Right hindlimb (tissue), 1 donor: ENCODE results near the gene YJEFN3.

Experiments used
- DNase-seq: peaks from one replicate; pipeline ENCODE4 v3.0.0-alpha.2; 2018

Gene YJEFN3

DNA sequence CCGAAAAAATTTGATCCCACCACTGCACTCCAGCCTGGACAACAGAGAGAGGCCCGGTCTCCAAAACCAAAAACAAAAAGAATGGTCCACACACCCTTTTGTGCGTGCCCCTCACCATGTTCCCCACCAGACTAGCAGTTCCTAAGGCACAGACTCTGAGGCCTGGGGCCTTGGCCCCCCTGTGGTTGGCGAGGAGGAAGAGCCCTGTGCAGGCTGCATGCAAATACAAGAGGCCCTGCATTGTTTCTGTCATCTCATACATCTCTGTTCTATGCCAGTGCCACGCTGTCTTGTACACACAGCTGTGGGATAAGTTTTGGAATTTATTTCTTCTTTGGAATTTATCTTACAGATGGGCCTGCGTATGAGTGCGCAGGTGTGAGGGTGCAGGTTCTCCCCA lies 4.7 kb upstream of the YJEFN3 start:
- DNase-seq, result no peak

DNA sequence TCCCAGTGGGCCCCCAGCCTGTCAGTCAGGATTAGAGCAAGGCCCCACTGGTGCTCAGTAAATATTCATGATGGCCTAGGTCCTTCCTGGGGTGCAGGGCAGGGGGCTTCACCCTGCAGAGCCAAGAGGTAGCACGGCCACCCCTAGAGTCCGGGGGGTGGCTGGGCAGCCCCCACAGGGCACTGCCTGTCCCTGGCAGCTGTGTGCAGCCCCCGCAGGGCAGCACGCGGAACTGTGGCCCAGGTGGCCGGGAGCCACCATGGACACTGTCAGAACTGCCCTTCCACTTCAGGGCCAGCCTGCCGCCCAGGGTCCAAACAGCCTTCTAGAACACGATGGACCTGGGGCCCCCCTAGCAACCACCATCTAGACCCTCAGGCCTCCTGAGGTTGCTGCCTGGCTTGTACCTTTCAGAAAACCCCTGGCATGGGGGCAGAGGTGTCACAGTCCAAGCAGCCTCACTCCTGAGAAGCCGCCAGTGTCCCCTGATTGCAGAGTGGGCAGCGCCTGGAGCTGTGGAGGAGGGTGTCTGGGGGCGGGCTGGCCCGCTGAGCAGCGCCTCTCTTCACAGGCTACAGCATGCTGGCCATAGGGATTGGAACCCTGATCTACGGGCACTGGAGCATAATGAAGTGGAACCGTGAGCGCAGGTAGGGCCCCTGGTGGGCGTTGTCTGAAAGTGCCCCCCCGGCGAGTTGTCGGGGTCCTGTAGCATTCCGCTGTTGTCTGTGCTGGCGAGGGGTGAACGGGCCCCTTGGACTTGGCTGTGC lies 2.9 kb upstream of the YJEFN3 start:
- DNase-seq, result peak; percentile 19

DNA sequence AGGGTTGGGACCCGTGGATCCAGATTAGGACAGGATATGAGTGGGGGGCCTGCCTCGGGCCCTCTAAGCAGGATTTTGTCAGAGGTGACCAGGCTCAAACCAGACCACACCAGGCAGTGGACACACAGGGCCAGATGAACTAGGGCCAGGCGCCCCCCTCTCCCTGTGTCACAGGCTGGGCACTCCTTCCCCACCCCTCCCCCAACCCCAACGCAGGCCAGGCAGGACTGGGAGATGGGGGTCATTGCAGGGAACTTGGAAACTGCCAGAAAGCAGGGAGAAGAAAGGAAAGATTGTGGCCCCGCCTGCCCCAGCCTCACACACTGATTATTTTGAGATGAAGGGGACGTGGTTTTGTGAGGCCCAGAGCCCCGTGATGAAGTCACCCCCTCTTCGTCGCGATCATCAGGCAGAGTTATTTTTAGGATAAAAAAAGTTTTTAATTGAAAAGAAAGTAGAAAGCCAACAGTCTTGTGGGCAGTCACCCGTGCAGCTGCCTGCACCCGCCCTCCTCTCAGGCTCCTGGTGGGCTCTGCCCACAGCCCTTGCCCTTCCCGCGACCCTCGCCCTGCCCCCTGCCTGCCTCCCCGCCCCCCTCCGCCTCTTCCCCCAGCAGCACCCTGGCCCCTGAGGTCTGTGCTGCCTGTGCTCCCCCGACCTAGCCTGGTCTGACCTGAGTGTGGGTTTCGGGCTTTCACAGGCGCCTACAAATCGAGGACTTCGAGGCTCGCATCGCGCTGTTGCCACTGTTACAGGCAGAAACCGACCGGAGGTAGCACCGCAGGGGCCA lies 1.9 kb upstream of the YJEFN3 start:
- DNase-seq, result peak; percentile 20

DNA sequence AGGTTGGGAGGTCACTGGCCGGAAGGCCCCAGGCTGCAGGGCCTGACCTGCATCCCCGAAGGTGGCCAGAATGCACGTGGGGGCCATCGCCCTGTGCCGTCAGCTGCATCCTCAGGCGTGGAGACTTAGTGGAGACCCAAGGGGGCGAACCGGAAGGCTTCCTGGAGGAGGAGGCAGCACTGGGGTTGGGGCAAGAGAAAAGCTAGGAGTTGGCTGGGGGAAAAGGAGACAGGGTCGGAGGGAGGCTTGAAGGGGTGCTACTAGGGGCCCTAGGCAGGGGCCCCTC lies 1.4 kb upstream of the YJEFN3 start:
- no peak for DNase-seq

DNA sequence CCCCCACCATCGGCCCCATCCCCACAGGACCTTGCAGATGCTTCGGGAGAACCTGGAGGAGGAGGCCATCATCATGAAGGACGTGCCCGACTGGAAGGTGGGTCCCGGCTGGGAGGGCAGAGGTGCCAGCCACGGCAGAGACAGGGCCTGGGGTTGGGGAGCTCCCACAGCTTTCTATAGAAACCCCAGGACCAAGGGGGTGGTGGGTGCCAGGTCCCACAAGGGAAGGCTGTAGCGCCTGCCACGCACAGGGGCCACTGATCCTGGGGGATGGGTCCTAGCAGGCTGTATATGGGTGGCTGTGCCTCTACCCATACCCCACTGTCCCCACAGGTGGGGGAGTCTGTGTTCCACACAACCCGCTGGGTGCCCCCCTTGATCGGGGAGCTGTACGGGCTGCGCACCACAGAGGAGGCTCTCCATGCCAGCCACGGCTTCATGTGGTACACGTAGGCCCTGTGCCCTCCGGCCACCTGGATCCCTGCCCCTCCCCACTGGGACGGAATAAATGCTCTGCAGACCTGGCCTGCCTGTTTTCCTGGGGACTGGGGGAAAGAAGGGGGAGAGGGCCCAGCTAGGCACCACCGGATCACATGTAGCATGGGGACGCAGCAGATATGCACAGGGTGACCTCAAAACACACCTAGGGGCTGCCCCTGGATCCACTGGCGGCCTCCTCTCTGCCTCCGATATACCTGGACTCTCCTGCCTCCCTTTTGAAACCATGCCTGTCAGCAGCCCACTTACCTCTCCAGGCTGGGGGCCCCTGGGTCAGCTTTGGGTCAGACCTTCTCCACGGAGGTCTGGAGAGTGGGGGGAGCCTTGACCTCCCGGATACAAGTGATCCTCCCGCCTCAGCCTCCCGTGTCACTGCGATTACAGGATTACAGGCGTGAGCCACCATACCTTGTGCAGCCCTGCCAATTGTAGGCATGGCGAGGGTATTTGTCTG lies 761 bp upstream of the YJEFN3 start:
- DNase-seq, result peak; percentile 19

DNA sequence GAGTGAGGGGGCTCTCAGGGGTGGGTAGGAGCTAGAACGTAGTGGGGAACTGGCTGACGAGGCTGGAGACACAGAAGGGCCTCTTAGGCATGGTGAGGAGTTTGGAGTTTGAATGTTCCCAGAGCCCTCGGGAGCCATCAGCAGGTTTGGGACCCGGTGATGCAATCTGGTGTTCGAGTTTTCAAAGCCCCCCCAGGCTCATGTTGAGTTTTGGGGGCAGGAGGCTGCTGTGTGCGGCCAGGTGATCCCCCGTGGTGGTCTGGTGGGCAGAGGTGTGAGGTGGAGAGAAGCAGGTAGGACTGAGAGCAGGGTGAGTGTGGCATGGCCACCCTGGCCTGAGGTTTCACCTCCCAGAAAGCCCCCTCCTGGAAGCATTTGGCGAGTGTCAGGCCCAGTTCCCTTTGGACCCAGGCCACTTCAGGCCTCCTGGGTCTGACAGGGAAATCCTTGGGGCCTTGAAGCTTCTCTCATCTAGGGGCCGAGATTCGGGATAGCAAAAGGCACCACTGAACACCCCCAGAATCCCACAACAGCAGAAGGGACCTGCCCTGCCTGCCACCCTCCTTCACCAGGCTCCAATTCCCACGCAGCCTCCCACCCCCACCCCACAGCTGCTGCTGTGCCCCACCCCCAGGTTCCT lies 1.2 kb downstream of the YJEFN3 start:
- DNase-seq, result peak; percentile 23

DNA sequence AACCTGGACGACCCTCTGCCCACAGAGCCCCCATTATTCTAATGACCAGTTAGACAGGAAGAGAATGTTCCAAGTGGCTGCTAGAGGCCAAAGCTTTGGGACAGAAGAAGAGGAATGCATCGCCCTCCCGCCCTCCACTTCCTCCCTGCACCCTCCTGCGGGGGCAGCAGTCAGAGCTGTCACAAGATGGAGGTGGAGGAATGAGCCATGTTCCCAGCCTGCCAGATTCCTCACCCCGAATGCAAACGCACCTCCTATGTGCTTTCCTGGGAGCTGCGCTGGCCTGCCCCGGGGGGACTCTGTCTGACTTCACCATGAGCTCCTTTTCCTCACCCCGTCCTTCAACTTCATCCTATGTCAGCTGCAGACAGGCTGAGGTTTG lies 1.7 kb downstream of the YJEFN3 start:
- peak; percentile 29 for DNase-seq

DNA sequence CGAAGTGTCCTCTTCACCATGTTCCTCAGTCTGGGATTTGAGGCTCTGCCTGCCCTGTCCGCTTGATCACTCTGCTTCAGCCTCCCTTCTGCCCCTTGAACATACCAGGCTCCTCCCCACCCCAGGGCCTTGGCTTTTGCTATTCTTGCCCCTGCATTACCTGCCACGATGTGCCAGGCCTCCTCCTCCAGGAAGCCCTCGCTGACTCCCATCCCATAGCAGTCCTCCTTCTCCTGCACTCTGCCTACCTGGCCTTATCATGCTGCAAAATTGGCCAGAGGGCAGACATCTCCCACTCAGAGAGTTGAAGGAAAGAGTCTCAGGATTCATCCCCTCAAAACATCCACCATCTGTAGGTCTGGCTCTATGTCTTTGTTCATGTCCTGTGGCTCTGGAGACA lies 2.2 kb downstream of the YJEFN3 start:
- DNase-seq, result no peak

DNA sequence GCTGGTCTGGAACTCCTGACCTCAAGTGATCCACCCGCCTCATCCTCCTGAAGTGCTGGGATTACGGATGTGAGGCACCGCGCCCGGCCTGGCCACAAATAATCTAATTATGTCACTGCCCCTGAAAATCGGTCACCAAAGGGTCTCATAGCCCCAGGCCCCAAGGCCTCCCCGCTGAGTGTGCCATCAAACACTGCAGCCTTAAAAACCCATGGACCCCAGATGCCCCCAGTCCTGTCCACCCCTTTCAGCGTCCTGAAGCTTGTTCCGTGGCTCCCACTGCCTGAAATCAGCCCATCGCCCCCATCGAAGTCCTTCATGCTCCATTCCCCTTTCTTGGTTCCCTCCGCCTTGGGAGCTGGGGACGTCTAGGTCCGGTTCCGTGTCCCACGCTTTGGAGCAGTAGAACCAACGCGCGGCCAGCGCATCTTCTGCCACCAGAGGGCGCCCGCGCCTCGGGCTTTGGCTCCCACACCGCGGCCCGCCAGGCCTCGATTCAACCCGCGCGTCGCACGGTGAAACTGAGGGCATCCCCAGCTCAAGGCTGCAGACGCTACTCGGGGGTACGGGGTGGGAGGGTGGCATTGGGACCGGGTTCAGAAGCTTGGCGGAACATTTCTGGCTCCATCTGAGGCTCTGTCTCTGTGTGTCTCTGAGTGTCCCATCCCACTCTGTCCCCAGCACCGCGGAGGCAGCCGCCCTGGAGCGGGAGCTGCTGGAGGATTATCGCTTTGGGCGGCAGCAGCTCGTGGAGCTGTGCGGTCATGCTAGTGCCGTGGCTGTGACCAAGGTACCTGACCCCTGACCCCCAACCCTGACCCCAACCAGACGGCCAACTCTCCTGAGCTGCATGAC lies 3.5 kb downstream of the YJEFN3 start:
- peak; percentile 83 for DNase-seq

DNA sequence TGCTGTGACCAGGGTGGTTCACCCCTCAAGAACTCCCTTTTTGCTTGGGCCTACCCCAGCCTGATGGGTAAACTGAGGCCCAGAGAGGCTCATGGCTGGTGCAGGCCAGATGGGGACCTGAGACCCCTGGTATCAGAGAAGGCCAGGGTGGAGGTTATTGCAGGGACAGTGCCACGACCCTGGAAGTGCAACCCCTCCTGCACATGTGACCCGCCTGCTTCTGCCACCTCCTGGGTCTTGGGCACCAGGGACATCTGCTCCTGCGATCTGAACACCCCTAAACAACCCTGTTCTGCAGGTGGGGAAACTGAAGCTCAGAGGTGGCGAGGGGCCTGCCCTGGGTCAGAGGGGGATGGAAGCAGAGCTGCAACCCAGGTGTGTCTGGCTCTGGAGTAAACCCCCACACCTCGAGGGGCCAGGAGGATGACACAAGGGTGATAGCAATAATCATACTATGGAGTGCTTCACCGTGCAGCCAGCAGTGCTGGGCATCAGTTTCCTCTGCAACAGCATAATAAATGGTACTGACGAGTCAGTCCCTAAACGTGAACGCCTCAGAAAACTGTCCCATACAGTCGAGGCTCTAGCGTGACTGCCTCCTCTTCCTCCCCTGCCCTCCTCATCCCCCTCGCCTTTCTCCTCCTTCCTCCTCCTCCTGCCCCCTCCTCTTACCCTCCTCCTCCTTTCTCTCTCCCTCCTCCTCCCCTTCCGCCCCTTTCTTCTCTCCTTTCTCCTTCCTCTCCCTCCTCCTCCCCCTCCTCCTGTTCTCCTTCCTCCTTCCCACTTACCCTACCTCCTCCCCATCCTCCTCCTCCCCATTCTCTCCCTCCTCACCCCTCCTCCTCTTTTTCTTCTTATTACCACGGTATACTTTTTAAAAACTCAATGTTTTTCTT lies 4.3 kb downstream of the YJEFN3 start:
- DNase-seq, result peak; percentile 22

DNA sequence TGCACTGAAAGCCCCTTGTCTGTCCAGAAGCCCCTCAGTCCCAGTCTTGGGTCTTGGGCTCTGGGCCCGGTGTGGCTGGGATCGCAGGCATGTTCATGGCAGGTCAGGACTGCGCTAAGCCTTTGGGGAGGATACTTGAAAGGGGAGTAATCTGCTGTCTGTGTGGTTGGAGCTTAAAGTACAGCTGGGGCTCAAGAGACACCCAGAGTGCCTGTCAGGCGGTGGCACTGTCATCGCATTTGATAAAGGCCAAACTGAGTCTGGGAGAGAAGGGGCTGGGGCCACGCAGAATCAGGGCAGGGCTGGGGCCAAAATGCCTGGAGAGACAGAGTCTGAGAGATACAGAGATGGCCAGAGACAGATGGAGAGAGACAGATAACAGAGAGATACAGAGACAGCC lies 5.1 kb downstream of the YJEFN3 start:
- DNase-seq, result peak; percentile 37

DNA sequence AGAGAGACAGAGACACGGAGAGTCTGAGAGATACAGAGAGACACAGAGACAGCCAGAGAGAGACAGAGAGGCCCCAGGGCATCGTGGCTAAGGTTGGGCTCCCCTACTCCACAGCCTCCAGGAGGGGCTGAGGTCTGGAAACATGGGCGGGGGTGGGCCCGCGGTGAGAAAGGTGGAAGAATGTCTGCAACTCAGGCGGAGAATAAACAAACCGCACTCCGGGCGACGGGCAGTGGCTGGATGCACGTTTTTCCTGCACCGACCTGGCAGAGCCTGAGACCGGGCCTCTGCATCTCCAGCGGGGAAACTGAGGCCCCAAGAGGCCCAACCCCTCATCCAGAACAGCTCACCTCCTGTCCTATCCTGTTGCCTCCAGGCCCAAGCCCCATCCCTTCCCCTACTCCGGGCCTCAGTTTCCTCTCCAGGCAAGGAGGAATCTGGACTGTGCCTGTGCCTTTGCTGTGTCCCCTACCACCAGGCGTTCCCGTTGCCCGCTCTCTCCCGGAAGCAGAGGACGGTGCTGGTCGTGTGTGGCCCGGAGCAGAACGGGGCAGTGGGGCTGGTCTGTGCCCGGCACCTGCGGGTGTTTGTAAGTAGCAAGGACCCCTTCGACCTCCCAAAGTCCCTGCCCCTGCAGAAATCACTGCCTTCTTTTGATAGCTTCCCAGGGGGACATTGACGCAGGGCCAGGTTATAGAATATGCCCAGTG lies 6.0 kb downstream of the YJEFN3 start:
- DNase-seq, result peak; percentile 38

DNA sequence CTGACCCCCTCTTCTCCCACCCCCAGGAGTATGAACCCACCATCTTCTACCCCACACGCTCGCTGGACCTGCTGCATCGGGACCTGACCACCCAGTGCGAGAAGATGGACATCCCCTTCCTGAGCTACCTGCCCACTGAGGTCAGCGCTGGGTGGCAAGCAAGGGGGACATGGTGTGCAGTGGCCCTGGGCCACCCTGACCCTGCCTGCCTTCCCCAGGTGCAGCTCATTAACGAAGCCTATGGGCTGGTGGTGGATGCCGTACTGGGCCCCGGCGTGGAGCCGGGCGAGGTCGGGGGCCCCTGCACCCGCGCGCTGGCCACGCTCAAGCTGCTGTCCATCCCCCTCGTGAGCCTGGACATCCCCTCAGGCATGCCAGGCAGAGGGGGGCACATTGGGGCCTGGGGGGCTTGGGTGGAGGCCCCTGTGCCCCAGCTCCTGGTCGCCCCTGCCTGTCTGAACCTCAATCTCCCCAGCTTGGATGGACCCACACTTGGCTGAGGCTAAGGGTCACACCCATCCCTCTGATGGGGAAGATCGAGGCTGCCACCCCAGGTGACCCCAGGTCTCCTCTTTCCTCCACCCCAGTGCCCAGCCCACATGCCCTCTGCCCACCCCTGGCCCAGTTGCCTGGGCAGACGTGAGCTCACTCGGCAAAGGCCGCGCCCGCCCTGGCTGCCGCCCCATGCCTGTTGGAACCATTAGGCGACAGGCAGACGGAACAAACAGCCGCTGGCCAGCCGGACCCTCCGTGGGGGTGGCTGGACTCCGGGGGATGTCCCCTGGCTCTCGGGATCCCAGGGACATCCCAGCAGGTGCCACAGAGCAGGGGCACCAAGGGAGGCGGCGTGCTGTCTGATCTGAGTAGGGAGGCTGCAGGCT lies 6.8 kb downstream of the YJEFN3 start:
- DNase-seq, result peak; percentile 38

DNA sequence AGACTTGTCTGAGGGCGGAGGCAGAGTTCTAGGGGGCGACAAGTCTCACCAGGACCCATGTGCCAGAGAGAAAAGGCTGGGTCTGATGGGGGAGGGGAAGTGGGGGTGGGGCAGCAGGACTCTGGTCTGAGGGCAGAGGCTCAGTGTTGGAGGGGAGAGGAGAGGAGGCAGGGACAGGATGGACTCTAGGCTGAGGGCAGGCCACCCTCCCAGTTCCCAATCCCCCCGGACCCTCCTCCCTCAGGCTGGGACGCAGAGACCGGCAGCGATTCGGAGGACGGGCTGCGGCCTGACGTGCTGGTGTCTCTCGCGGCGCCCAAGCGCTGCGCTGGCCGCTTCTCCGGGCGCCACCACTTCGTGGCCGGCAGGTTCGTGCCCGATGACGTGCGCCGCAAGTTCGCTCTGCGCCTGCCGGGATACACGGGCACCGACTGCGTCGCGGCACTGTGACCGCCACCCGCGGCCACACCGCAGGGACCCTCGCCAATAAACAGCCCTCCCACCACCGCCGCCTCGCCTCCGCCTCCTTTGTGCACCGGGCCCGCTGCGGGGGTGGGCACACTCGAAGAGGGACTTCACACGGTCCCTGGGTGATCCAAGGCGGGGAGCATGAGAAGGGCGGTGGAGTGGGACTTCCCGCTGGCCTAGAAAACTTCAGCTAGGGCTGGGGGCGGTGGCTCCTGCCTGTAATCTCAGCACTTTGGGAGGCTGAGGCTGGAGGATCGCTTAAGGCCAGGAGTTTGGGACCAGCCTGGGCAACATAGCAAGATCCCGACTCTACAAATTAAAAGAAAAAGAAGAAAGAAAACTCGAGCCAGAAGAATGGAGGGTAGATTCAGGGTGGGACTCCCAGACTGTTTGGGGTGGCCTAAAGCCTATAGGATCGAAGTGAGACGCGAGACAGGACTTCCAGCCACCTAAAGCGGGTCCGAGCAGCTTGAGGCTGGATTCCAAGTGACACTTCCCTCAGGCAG lies 8.7 kb downstream of the YJEFN3 start:
- DNase-seq, result peak; percentile 26

DNA sequence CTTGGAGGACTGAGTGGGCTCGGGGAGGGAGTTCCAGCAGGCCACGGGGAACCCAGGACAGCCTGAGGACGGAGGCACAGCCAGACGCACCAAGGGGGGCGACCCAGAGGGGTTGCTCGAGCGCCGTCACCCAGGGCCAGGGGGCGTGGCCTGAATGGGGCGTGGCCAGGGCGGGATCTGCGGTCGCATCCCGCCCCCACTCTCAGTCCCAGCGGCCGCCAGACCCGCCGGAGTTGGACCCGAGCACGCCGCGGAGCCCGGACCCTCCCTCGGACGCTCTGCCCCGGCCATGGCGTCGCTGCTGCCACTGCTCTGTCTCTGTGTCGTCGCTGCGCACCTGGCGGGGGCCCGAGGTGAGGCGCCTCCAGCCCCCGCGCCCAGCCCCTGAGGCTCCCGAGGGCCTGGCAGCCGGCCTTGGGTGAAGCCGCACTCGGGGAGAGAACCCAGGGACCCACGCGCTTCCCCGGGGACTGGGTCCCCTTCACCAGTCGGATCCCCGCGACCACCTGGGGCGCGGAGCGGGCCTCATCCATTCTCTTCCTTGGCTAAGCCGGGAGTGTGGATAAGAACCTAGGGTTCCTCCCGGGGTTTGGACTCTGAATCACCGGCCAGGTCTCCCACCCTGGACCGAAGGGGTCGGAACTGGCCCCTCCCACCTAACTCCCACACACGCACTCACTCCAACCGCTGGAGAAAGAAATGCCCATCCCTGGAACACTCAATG lies 9.5 kb downstream of the YJEFN3 start, which contains the start of gene CILP2:
TSS of gene CILP2 (plus strand) at position 205 of the 724 bp plus-strand sequence. CDS start at position 290, 85 bp downstream.
- peak; percentile 76 for DNase-seq

DNA sequence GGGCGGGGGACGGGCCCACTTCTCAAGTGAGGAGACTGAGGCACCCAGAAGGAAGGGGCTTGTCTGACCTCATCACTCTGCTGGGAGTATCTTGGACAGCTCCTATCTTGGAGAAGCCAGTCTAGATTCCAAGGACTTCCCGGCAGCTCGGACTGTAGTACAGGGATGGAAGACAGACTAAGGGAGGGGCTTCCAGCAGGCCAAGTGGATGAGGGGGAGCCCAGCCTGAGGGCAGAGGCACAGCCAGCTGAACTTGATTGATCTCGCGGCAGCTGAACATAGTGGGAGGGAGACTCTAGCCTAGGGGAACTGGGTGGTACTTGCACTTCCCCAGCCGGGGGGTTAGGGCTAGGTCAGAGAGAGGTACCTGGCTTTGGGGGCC lies 10.1 kb downstream of the YJEFN3 start:
- DNase-seq, result peak; percentile 60

DNA sequence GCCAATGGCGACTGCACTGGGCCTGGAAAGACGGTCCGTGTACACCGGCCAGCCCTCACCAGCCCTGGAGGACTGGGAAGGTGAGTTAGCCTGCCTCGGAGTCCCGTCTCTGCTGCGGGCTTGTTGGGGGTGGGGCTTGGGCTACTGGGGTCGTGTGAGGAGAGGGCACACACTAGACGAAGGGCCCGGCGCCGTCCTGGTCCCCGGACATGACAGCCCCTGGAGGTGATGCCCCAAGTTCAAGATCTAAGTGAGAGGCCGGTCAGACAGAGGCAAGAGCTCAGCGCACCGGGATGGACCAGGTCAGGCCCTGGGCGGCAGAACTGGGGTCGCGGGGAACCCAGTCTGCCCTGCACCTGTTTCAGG lies 11.0 kb downstream of the YJEFN3 start:
- peak; percentile 25 for DNase-seq
